ENCODE results near the gene TGDS.
"Not testable (repeated sequence)": the region's sequence is repeated elsewhere in the genome, so short reads cannot be mapped to it uniquely, and the experiment has no call there.

TGDS gene

GRCh38 chr13:94595950-94596574 is at the start of gene TGDS:
Gene TGDS (minus strand): TSS chr13:94596152. CDS start chr13:94596136, 16 bp downstream.
- peaks cover 25% of the 10 kb centered on the region for H3K36me3 ChIP-seq (ENCODE audit: low read depth)
- no peaks in the 10 kb centered on the region for H3K9me3 ChIP-seq (ENCODE audit: severe bottlenecking)
- peaks cover 6% of the 10 kb centered on the region for H3K4me1 ChIP-seq (ENCODE audit: insufficient read depth, poor library complexity, severe bottlenecking)
- DNase-seq (ENCODE audit: low spot score) (peak; percentile 88), ATAC-seq (ENCODE audit: low read depth) (peak; percentile 97)
- H3K27ac ChIP-seq (ENCODE audit: poor library complexity, severe bottlenecking) = peak within 1 kb of the TSS; percentile 37
- H3K27me3 ChIP-seq (ENCODE audit: insufficient read depth, poor library complexity, severe bottlenecking) = no peaks in the 10 kb centered on the region
- TF ChIP-seq CTCF (IDR thresholded peaks at IDR 0.05; ENCODE audit: poor library complexity, severe bottlenecking) = no peak
- peak within 1 kb of the TSS; percentile 64 for H3K4me3 ChIP-seq (ENCODE audit: severe bottlenecking)

GRCh38 chr13:94641409-94641941 is 45.5 kb upstream of the TGDS start:
- ATAC-seq (ENCODE audit: low read depth) (peak; percentile 94), DNase-seq (ENCODE audit: low spot score) (no peak)
- Histone ChIP-seq H3K4me3 (ENCODE audit: severe bottlenecking) (no peak overlapping the region), H3K27ac (ENCODE audit: poor library complexity, severe bottlenecking) (peak overlapping the region; percentile 78), H3K27me3 (ENCODE audit: insufficient read depth, poor library complexity, severe bottlenecking) (no peaks in the 10 kb centered on the region), H3K4me1 (ENCODE audit: insufficient read depth, poor library complexity, severe bottlenecking) (peaks cover 19% of the 10 kb centered on the region), H3K36me3 (ENCODE audit: low read depth) (no peaks in the 10 kb centered on the region), H3K9me3 (ENCODE audit: severe bottlenecking) (no peaks in the 10 kb centered on the region)
- TF ChIP-seq CTCF (IDR thresholded peaks at IDR 0.05; ENCODE audit: poor library complexity, severe bottlenecking) = no peak

GRCh38 chr13:94640721-94641120 is 44.8 kb upstream of the TGDS start:
- Histone ChIP-seq H3K4me3 (ENCODE audit: severe bottlenecking) (no peak overlapping the region), H3K9me3 (ENCODE audit: severe bottlenecking) (no peaks in the 10 kb centered on the region), H3K4me1 (ENCODE audit: insufficient read depth, poor library complexity, severe bottlenecking) (peaks cover 19% of the 10 kb centered on the region), H3K36me3 (ENCODE audit: low read depth) (no peaks in the 10 kb centered on the region), H3K27me3 (ENCODE audit: insufficient read depth, poor library complexity, severe bottlenecking) (no peaks in the 10 kb centered on the region), H3K27ac (ENCODE audit: poor library complexity, severe bottlenecking) (peak overlapping the region; percentile 78)
- TF ChIP-seq CTCF (IDR thresholded peaks at IDR 0.05; ENCODE audit: poor library complexity, severe bottlenecking) = no peak
- DNase-seq (ENCODE audit: low spot score) (no peak), ATAC-seq (ENCODE audit: low read depth) (0 out of 3 replicates have a peak, but pooled peaks have one; percentile 15)

GRCh38 chr13:94637677-94638076 is 41.7 kb upstream of the TGDS start:
- not testable (repeated sequence) for H3K9me3 ChIP-seq (ENCODE audit: severe bottlenecking); H3K27ac ChIP-seq (ENCODE audit: poor library complexity, severe bottlenecking); ATAC-seq (ENCODE audit: low read depth); DNase-seq (ENCODE audit: low spot score); H3K27me3 ChIP-seq (ENCODE audit: insufficient read depth, poor library complexity, severe bottlenecking); H3K36me3 ChIP-seq (ENCODE audit: low read depth); H3K4me3 ChIP-seq (ENCODE audit: severe bottlenecking)
- H3K4me1 ChIP-seq (ENCODE audit: insufficient read depth, poor library complexity, severe bottlenecking) = peaks cover 19% of the 10 kb centered on the region

- H3K9me3 ChIP-seq (ENCODE audit: severe bottlenecking) = no peaks in the 10 kb centered on the region
- no peak for ATAC-seq (ENCODE audit: low read depth)
- peaks cover 5% of the 10 kb centered on the region; the same call in 1 of the 2 replicates for H3K36me3 ChIP-seq (ENCODE audit: low read depth)
- no peak for TF ChIP-seq CTCF (IDR thresholded peaks at IDR 0.05; ENCODE audit: poor library complexity, severe bottlenecking)
- no peak for DNase-seq (ENCODE audit: low spot score)
- no peak overlapping the region for H3K27ac ChIP-seq (ENCODE audit: poor library complexity, severe bottlenecking)
- no peaks in the 10 kb centered on the region for H3K27me3 ChIP-seq (ENCODE audit: insufficient read depth, poor library complexity, severe bottlenecking)
- H3K4me3 ChIP-seq (ENCODE audit: severe bottlenecking) = no peak overlapping the region
- H3K4me1 ChIP-seq (ENCODE audit: insufficient read depth, poor library complexity, severe bottlenecking) = peaks cover 19% of the 10 kb centered on the region
Observed at GRCh38 chr13:94636942-94637578, 41.1 kb upstream of the TGDS start.

GRCh38 chr13:94636096-94636495 is 40.1 kb upstream of the TGDS start:
- H3K27me3 ChIP-seq (ENCODE audit: insufficient read depth, poor library complexity, severe bottlenecking); H3K36me3 ChIP-seq (ENCODE audit: low read depth); H3K27ac ChIP-seq (ENCODE audit: poor library complexity, severe bottlenecking); H3K4me1 ChIP-seq (ENCODE audit: insufficient read depth, poor library complexity, severe bottlenecking); H3K4me3 ChIP-seq (ENCODE audit: severe bottlenecking); H3K9me3 ChIP-seq (ENCODE audit: severe bottlenecking); DNase-seq (ENCODE audit: low spot score); ATAC-seq (ENCODE audit: low read depth): not testable (repeated sequence)
